Esophagus muscularis mucosa (tissue), 4 donors: Measurements from ENCODE around the gene PHACTR4. TPM values are rescaled to one million over a fixed set of nuclear protein-coding genes. Genes with fewer than 3 reads are reported as not detected.

Experiments
- DNase-seq: peaks from one replicate; pipeline ENCODE4 v3.0.0-alpha.2; 2017; ENCODE audit errors: extremely low spot score
- H3K27ac ChIP-seq, 4 donors: fragments of 200-600 bp; sonication (generic); replicated peaks in 1 of 4; 1 replicate in 3 of 4; 2 replicates in 1 of 4; pipeline ENCODE4 v1.5.1; 2016 to 2019; ENCODE audit warnings: mild to moderate bottlenecking in 1 of 4
- H3K27me3 ChIP-seq, 4 donors: fragments of 200-600 bp; sonication (generic); one replicate each; pipeline versions ENCODE4 v1.5.1 to v1.6.0; 2016 to 2019
- H3K36me3 ChIP-seq, 4 donors: fragments of 200-600 bp; sonication (generic); one replicate each; pipeline ENCODE4 v1.5.1; 2016 to 2019
- H3K4me1 ChIP-seq, 4 donors: fragments of 200-600 bp; sonication (generic); one replicate each; pipeline ENCODE4 v1.5.1; 2016 to 2019
- H3K4me3 ChIP-seq, 4 donors: fragments of 200-600 bp; sonication (generic); 1 replicate in 2 of 4; 2 replicates in 2 of 4; pipeline ENCODE4 v1.5.1; 2016 to 2019; ENCODE audit warnings: mild to moderate bottlenecking in 4 of 4, moderate library complexity in 1 of 4
- H3K9me3 ChIP-seq, 4 donors: fragments of 200-600 bp; sonication (generic); 1 replicate in 3 of 4; 2 replicates in 1 of 4; pipeline ENCODE4 v1.5.1; 2016 to 2019
- EP300 ChIP-seq: sonication (generic); formaldehyde crosslinking; IDR thresholded peaks from one replicate; pipeline ENCODE4 v1.6.1; 2017; ENCODE audit warnings: antibody characterized with exemption
- POLR2A ChIP-seq: fragments of 450-650 bp; IDR thresholded peaks from one replicate; pipeline ENCODE4 v1.6.1; 2017; ENCODE audit warnings: antibody characterized with exemption, moderate library complexity, mild to moderate bottlenecking, low read depth
- POLR2AphosphoS5 ChIP-seq, 2 donors: sonication (generic); formaldehyde crosslinking; IDR thresholded peaks; one replicate each; pipeline ENCODE4 v1.6.1; 2017; ENCODE audit warnings: antibody characterized with exemption in 2 of 2
- WGBS: methylation state at CpG from one replicate; pipeline ENCODE4 v1.1.5; 2018; 5-methylcytosine and 5-hydroxymethylcytosine counted together
- intact Hi-C: fragments of 100-400 bp; cut with DNase I; formaldehyde crosslinking; loops from one replicate; pipeline ENCODE4 v1.15.1; 2023
- total RNA-seq, 4 donors: library from RNA; depleted of rRNA; stranded (reverse); fragments of >200 nt; gene quantifications; one replicate each; pipeline versions ENCODE4 v1.1.0 to v1.2.1, GENCODE V29; 2016
- TF ChIP-seq, protein P1 (sequence below), 3 experiments: fragments of 200-600 bp in 2 of 3; fragments of 450-650 bp in 1 of 3; sonication (generic) in 2 of 3; IDR thresholded peaks; one replicate each; pipeline ENCODE4 v1.5.1; 2017 to 2019; ENCODE audit warnings: antibody characterized with exemption in 3 of 3, mild to moderate bottlenecking in 2 of 3, moderate library complexity in 1 of 3

Gene PHACTR4
- total RNA-seq, 4 donors from 2014 or later: 21.0 to 32.4 (median 27.7) TPM

- no peak for DNase-seq
- Histone ChIP-seq H3K27me3 (no peaks in the 10 kb centered on the region), H3K27ac (no peak overlapping the region), H3K4me1 (peaks cover under 1 to 9% (median 9%) of the 10 kb centered on the region in 4 donors), H3K4me3 (no peak overlapping the region), H3K36me3 (peaks cover 0 to 4% (median 2%) of the 10 kb centered on the region in 4 donors), H3K9me3 (no peaks in the 10 kb centered on the region)
- intact Hi-C loops: no loop called here
- 96% methylated on average over 5 of the region's 5 CpGs for WGBS
- TF ChIP-seq, protein P1, sequence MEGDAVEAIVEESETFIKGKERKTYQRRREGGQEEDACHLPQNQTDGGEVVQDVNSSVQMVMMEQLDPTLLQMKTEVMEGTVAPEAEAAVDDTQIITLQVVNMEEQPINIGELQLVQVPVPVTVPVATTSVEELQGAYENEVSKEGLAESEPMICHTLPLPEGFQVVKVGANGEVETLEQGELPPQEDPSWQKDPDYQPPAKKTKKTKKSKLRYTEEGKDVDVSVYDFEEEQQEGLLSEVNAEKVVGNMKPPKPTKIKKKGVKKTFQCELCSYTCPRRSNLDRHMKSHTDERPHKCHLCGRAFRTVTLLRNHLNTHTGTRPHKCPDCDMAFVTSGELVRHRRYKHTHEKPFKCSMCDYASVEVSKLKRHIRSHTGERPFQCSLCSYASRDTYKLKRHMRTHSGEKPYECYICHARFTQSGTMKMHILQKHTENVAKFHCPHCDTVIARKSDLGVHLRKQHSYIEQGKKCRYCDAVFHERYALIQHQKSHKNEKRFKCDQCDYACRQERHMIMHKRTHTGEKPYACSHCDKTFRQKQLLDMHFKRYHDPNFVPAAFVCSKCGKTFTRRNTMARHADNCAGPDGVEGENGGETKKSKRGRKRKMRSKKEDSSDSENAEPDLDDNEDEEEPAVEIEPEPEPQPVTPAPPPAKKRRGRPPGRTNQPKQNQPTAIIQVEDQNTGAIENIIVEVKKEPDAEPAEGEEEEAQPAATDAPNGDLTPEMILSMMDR (IDR thresholded peaks at IDR 0.05): no peak
- TF ChIP-seq POLR2AphosphoS5 (IDR thresholded peaks at IDR 0.05) (no peak), POLR2A (no peak), EP300 (no peak)
Measured at GRCh38 chr1:28451011-28451410, 81.5 kb downstream of the PHACTR4 start.

DNA sequence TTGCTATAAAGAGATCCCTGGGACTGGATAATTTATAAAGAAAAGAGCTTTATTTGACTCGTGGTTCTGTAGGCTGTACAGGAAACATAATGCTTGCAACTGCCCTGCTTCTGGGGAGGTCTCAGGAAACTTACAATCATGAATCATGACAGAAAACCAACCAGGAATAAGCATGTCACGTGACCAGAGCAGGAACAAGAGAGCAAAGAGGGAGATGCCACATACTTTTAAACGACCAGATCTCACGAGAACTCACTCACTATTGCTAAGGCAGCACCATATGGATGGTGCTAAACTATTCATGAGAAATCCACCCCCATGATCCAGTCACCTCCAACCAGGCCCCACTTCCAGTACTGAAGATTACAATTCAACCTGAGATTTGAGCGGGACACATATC lies 86.5 kb downstream of the PHACTR4 start:
- Histone ChIP-seq H3K4me1 (peaks cover 22 to 34% (median 31%) of the 10 kb centered on the region in 4 donors), H3K9me3 (no peaks in the 10 kb centered on the region), H3K27ac (no peak overlapping the region), H3K36me3 (peaks cover 0 to 20% (median 17%) of the 10 kb centered on the region in 4 donors), H3K27me3 (no peaks in the 10 kb centered on the region), H3K4me3 (no peak overlapping the region)
- no peak for DNase-seq
- TF ChIP-seq POLR2A: no peak
- no peak for TF ChIP-seq POLR2AphosphoS5 (IDR thresholded peaks at IDR 0.05)
- TF ChIP-seq EP300: no peak
- TF ChIP-seq, protein P1 (IDR thresholded peaks at IDR 0.05): no peak
- 60% methylated on average over 5 of the region's 5 CpGs for WGBS
- intact Hi-C loops: no loop called here

DNA sequence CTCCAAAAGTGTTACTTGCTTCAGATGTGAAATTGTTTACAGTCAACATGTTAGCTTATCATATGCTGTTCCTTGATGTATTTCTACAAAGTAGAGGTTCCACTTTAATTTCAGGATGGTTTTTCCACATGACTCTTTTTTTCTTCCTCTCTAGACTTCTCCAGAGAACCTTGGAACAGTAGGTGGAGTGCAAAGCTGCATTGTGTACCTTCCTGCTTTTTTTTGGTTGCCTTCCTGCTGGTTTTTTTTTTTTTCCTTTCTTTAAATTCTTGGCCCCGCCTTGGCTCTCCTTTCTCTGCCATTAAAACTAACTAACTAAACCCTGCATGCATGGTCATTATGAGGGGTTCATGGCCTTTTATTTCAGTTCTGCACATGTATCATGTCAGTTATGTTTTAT lies 88.1 kb downstream of the PHACTR4 start:
- peaks cover 0 to 30% (median 26%) of the 10 kb centered on the region in 4 donors for H3K36me3 ChIP-seq
- no peaks in the 10 kb centered on the region for H3K27me3 ChIP-seq
- peaks cover 22 to 34% (median 31%) of the 10 kb centered on the region in 4 donors for H3K4me1 ChIP-seq
- H3K9me3 ChIP-seq: no peaks in the 10 kb centered on the region
- TF ChIP-seq, protein P1 (IDR thresholded peaks at IDR 0.05): no peak
- TF ChIP-seq POLR2A: no peak
- TF ChIP-seq EP300: no peak
- no peak for TF ChIP-seq POLR2AphosphoS5 (IDR thresholded peaks at IDR 0.05)
- H3K27ac ChIP-seq: no peak overlapping the region
- intact Hi-C loops: no loop called here
- no peak for DNase-seq
- H3K4me3 ChIP-seq: no peak overlapping the region
- WGBS: 78% methylated on average over 1 of the region's 1 CpG

GRCh38 chr1:28458237-28459228 lies 89.0 kb downstream of the PHACTR4 start:
- TF ChIP-seq POLR2AphosphoS5 (IDR thresholded peaks at IDR 0.05) (no peak), POLR2A (no peak), EP300 (no peak)
- TF ChIP-seq, protein P1 (IDR thresholded peaks at IDR 0.05): no peak
- no peaks in the 10 kb centered on the region for H3K27me3 ChIP-seq
- peak overlapping the region in 1 of 4 donors; percentile 28 for H3K27ac ChIP-seq
- H3K4me1 ChIP-seq: peaks cover 22 to 34% (median 31%) of the 10 kb centered on the region in 4 donors
- H3K36me3 ChIP-seq: peaks cover under 1 to 39% (median 35%) of the 10 kb centered on the region in 4 donors
- 70% methylated on average over 7 of the region's 7 CpGs for WGBS
- H3K4me3 ChIP-seq: no peak overlapping the region
- no peak for DNase-seq
- intact Hi-C loops: no loop called here
- no peaks in the 10 kb centered on the region for H3K9me3 ChIP-seq
